Measurements from ENCODE around the gene ACSBG1. TPM values are rescaled to one million over a fixed set of nuclear protein-coding genes. Genes with fewer than 3 reads are reported as not detected.

The ACSBG1 gene
- total and polyA plus RNA-seq, 2 experiments from 2014 or later, result 0.04 TPM; not detected in 1

- H3K4me2 ChIP-seq (ENCODE audit: unreplicated experiment), result no peak overlapping the region
- H3K27me3 ChIP-seq (replicated peaks; ENCODE audit: insufficient read depth), result no peaks in the 10 kb centered on the region; the same call in 1 of the 2 replicates
- H3K9me3 ChIP-seq (ENCODE audit: low read depth), result no peaks in the 10 kb centered on the region
- no peaks in the 10 kb centered on the region for H3K9me2 ChIP-seq (ENCODE audit: insufficient read depth)
- no peaks in the 10 kb centered on the region for H3F3A ChIP-seq (ENCODE audit: insufficient read depth)
- in situ Hi-C loops (cut with MboI), result no loop called here
- H3K36me3 ChIP-seq (ENCODE audit: low read depth), result no peaks in the 10 kb centered on the region
- no peaks in the 10 kb centered on the region; the same call in 1 of the 2 replicates for H3K4me1 ChIP-seq (ENCODE audit: insufficient read depth)
- no peak overlapping the region for H3K4me3 ChIP-seq
- no peak overlapping the region for H3K9ac ChIP-seq
- no peak overlapping the region for H2AFZ ChIP-seq
- no peaks in the 10 kb centered on the region for H3K79me2 ChIP-seq (ENCODE audit: insufficient read depth)
- DNase-seq, result no peak
- no peaks in the 10 kb centered on the region for H4K20me1 ChIP-seq (ENCODE audit: insufficient read depth)
- no peak for TF ChIP-seq EZH2phosphoT487 (IDR thresholded peaks at IDR 0.05; ENCODE audit: insufficient read depth, low read depth)
- no peak for TF ChIP-seq EZH2 (IDR thresholded peaks at IDR 0.05; ENCODE audit: insufficient read depth, poor library complexity, severe bottlenecking)
- H3K27ac ChIP-seq, result no peak overlapping the region
- 84 to 85% methylated on average over 13 to 14 of the region's 14 CpGs for WGBS, 2 experiments (ENCODE audit: low coverage in 1 of 2, low lambda C conversion rate in 2 of 2, missing lambda C conversion rate in 2 of 2)
These were observed 30.8 kb downstream of the ACSBG1 start for GRCh38 chr15:78203346-78204225.

GRCh38 chr15:78201281-78202190, 32.8 kb downstream of the ACSBG1 start:
- Histone ChIP-seq H3K4me2 (ENCODE audit: unreplicated experiment) (no peak overlapping the region), H3K79me2 (ENCODE audit: insufficient read depth) (no peaks in the 10 kb centered on the region), H3K27ac (no peak overlapping the region), H3F3A (ENCODE audit: insufficient read depth) (no peaks in the 10 kb centered on the region), H3K9me3 (ENCODE audit: low read depth) (no peaks in the 10 kb centered on the region), H2AFZ (no peak overlapping the region), H3K4me3 (no peak overlapping the region), H3K27me3 (replicated peaks; ENCODE audit: insufficient read depth) (no peaks in the 10 kb centered on the region; the same call in 1 of the 2 replicates), H3K9me2 (ENCODE audit: insufficient read depth) (no peaks in the 10 kb centered on the region), H3K4me1 (ENCODE audit: insufficient read depth) (no peaks in the 10 kb centered on the region), H4K20me1 (ENCODE audit: insufficient read depth) (no peaks in the 10 kb centered on the region), H3K36me3 (ENCODE audit: low read depth) (no peaks in the 10 kb centered on the region), H3K9ac (no peak overlapping the region)
- in situ Hi-C loops (cut with MboI), result no loop called here
- TF ChIP-seq EZH2phosphoT487 (IDR thresholded peaks at IDR 0.05; ENCODE audit: insufficient read depth, low read depth) (no peak), EZH2 (IDR thresholded peaks at IDR 0.05; ENCODE audit: insufficient read depth, poor library complexity, severe bottlenecking) (no peak)
- WGBS, 2 experiments (ENCODE audit: low coverage in 1 of 2, low lambda C conversion rate in 2 of 2, missing lambda C conversion rate in 2 of 2), result 60 to 65% methylated on average over 10 of the region's 10 CpGs
- DNase-seq, result no peak

GRCh38 chr15:78200276-78200930, 34.0 kb downstream of the ACSBG1 start:
- Histone ChIP-seq H3K27ac (no peak overlapping the region), H3K4me2 (ENCODE audit: unreplicated experiment) (no peak overlapping the region), H3K9me2 (ENCODE audit: insufficient read depth) (no peaks in the 10 kb centered on the region), H4K20me1 (ENCODE audit: insufficient read depth) (no peaks in the 10 kb centered on the region), H3K36me3 (ENCODE audit: low read depth) (no peaks in the 10 kb centered on the region), H3K4me3 (no peak overlapping the region), H2AFZ (no peak overlapping the region), H3K27me3 (replicated peaks; ENCODE audit: insufficient read depth) (no peaks in the 10 kb centered on the region; the same call in 1 of the 2 replicates), H3K9me3 (ENCODE audit: low read depth) (no peaks in the 10 kb centered on the region), H3K9ac (no peak overlapping the region), H3K79me2 (ENCODE audit: insufficient read depth) (no peaks in the 10 kb centered on the region), H3K4me1 (ENCODE audit: insufficient read depth) (no peaks in the 10 kb centered on the region), H3F3A (ENCODE audit: insufficient read depth) (no peaks in the 10 kb centered on the region)
- TF ChIP-seq EZH2phosphoT487 (IDR thresholded peaks at IDR 0.05; ENCODE audit: insufficient read depth, low read depth), result no peak
- no peak for TF ChIP-seq EZH2 (IDR thresholded peaks at IDR 0.05; ENCODE audit: insufficient read depth, poor library complexity, severe bottlenecking)
- in situ Hi-C loops (cut with MboI), result no loop called here
- DNase-seq, result no peak
- 64 to 72% methylated on average over 10 of the region's 10 CpGs for WGBS, 2 experiments (ENCODE audit: low coverage in 1 of 2, low lambda C conversion rate in 2 of 2, missing lambda C conversion rate in 2 of 2)

GRCh38 chr15:78197632-78198031, 36.7 kb downstream of the ACSBG1 start:
- Histone ChIP-seq H3K9me2 (ENCODE audit: insufficient read depth) (no peaks in the 10 kb centered on the region), H3K27me3 (replicated peaks; ENCODE audit: insufficient read depth) (0 out of 2 replicates have a peak, but pooled peaks cover 6% of the 10 kb centered on the region)

More at GRCh38 chr15:78197632-78198031, 36.7 kb downstream of the ACSBG1 start:
- in situ Hi-C loops (cut with MboI), result no loop called here
- no peak overlapping the region for H3K4me2 ChIP-seq (ENCODE audit: unreplicated experiment)
- H3K4me1 ChIP-seq (ENCODE audit: insufficient read depth), result no peaks in the 10 kb centered on the region
- H2AFZ ChIP-seq, result no peak overlapping the region
- no peaks in the 10 kb centered on the region for H3K36me3 ChIP-seq (ENCODE audit: low read depth)
- WGBS, 2 experiments (ENCODE audit: low coverage in 1 of 2, low lambda C conversion rate in 2 of 2, missing lambda C conversion rate in 2 of 2), result 57 to 62% methylated on average over 7 of the region's 7 CpGs
- no peaks in the 10 kb centered on the region for H3K79me2 ChIP-seq (ENCODE audit: insufficient read depth)
- no peak overlapping the region for H3K9ac ChIP-seq
- H3K4me3 ChIP-seq, result no peak overlapping the region
- no peak overlapping the region for H3K27ac ChIP-seq
- H3F3A ChIP-seq (ENCODE audit: insufficient read depth), result no peaks in the 10 kb centered on the region
- DNase-seq, result no peak
- TF ChIP-seq EZH2phosphoT487 (IDR thresholded peaks at IDR 0.05; ENCODE audit: insufficient read depth, low read depth) (no peak), EZH2 (IDR thresholded peaks at IDR 0.05; ENCODE audit: insufficient read depth, poor library complexity, severe bottlenecking) (no peak)
- H3K9me3 ChIP-seq (ENCODE audit: low read depth), result no peaks in the 10 kb centered on the region
- no peaks in the 10 kb centered on the region for H4K20me1 ChIP-seq (ENCODE audit: insufficient read depth)

All from GM23248 (cell line).